Left ventricle myocardium inferior (tissue), 1 donor: ENCODE measurements around the gene NFASC. TPM values are rescaled to one million over a fixed set of nuclear protein-coding genes. Genes with fewer than 3 reads are reported as not detected.

Source experiments
- DNase-seq: peaks from one replicate; pipeline ENCODE4 v3.0.0-alpha.2; 2020
- H3K27ac ChIP-seq: fragments of 200-600 bp; replicated peaks from 2 replicates; pipeline ENCODE4 v1.8.0; 2021
- H3K27me3 ChIP-seq: fragments of 200-600 bp; 2 replicates; pipeline ENCODE4 v1.8.0; 2021; ENCODE audit warnings: low read depth
- H3K36me3 ChIP-seq: fragments of 200-600 bp; 2 replicates; pipeline ENCODE4 v1.8.0; 2021
- H3K4me1 ChIP-seq: fragments of 200-600 bp; 2 replicates; pipeline ENCODE4 v1.8.0; 2021
- H3K4me3 ChIP-seq: fragments of 200-600 bp; 2 replicates; pipeline ENCODE4 v1.8.0; 2021; ENCODE audit warnings: mild to moderate bottlenecking, moderate library complexity
- H3K9me3 ChIP-seq: fragments of 200-600 bp; replicated peaks from 2 replicates; pipeline ENCODE4 v1.8.0; 2021
- CTCF ChIP-seq: fragments of 200-600 bp; IDR thresholded peaks from 2 replicates; pipeline ENCODE4 v1.8.0; 2021; ENCODE audit warnings: antibody characterized with exemption, mild to moderate bottlenecking, borderline replicate concordance
- intact Hi-C: fragments of 100-400 bp; cut with micrococcal nuclease; formaldehyde crosslinking; loops from one replicate; pipeline ENCODE4 v1.11.0; 2022
- total RNA-seq: library from RNA; stranded (reverse); fragmentation: NEBNext Ultra II Directional; extraction: Animal tissue kit (Norgen Biotek cat#: 25700); gene quantifications from one replicate; pipeline ENCODE4 v1.2.1, GENCODE V29; 2021
- donor health status: DM: no; HTN: yes; CAD: no; lungs with severe emphysema.

Gene NFASC
- total RNA-seq, 1 donor from 2014 or later: 8.2 TPM

GRCh38 chr1:204835737-204836136 is 34.9 kb upstream of the NFASC start:
- Histone ChIP-seq H3K36me3 (peaks cover 3% of the 10 kb centered on the region), H3K27me3 (peaks cover 35% of the 10 kb centered on the region), H3K4me1 (peaks cover 5% of the 10 kb centered on the region), H3K27ac (no peak overlapping the region), H3K4me3 (no peak overlapping the region), H3K9me3 (no peaks in the 10 kb centered on the region)
- intact Hi-C loops: no loop called here
- no peak for DNase-seq
- TF ChIP-seq CTCF: no peak

- Histone ChIP-seq H3K27ac (no peak overlapping the region), H3K27me3 (peaks cover 26% of the 10 kb centered on the region), H3K36me3 (peaks cover 3% of the 10 kb centered on the region), H3K4me1 (peaks cover 5% of the 10 kb centered on the region), H3K4me3 (no peak overlapping the region), H3K9me3 (no peaks in the 10 kb centered on the region)
- no peak for TF ChIP-seq CTCF
- DNase-seq: no peak
- intact Hi-C loops: no loop called here
Observed at GRCh38 chr1:204836856-204837255, 33.8 kb upstream of the NFASC start.

- H3K27ac ChIP-seq: no peak overlapping the region
- H3K36me3 ChIP-seq: peaks cover 3% of the 10 kb centered on the region
- H3K4me1 ChIP-seq: peaks cover 9% of the 10 kb centered on the region
- DNase-seq: peak; percentile 34
- no peak overlapping the region for H3K4me3 ChIP-seq
- peaks cover 19% of the 10 kb centered on the region for H3K27me3 ChIP-seq
- no peak for TF ChIP-seq CTCF
- no peaks in the 10 kb centered on the region for H3K9me3 ChIP-seq
- intact Hi-C loops: no loop called here
Observed at GRCh38 chr1:204837440-204838084, 33.1 kb upstream of the NFASC start.

GRCh38 chr1:204841316-204841715 is 29.3 kb upstream of the NFASC start:
- Histone ChIP-seq H3K27ac (no peak overlapping the region), H3K4me3 (no peak overlapping the region), H3K36me3 (no peaks in the 10 kb centered on the region), H3K27me3 (peaks cover 15% of the 10 kb centered on the region), H3K4me1 (peaks cover 17% of the 10 kb centered on the region), H3K9me3 (no peaks in the 10 kb centered on the region)
- DNase-seq: no peak
- TF ChIP-seq CTCF: no peak
- intact Hi-C loops: no loop called here

GRCh38 chr1:204841798-204842197 is 28.9 kb upstream of the NFASC start:
- H3K9me3 ChIP-seq: no peaks in the 10 kb centered on the region
- no peak overlapping the region for H3K4me3 ChIP-seq
- H3K4me1 ChIP-seq: peaks cover 17% of the 10 kb centered on the region
- intact Hi-C loops: no loop called here
- TF ChIP-seq CTCF: no peak
- no peak for DNase-seq
- peak overlapping the region; percentile 56 for H3K27ac ChIP-seq
- peaks cover 15% of the 10 kb centered on the region for H3K27me3 ChIP-seq
- H3K36me3 ChIP-seq: no peaks in the 10 kb centered on the region
